AG20443 (cell line): Measurements from ENCODE around the gene TANGO2.

Source experiments
- DNase-seq: peaks from one replicate; pipeline ENCODE4 v3.0.0; 2012; ENCODE audit warnings: low spot score, mixed read lengths

The TANGO2 gene

DNA sequence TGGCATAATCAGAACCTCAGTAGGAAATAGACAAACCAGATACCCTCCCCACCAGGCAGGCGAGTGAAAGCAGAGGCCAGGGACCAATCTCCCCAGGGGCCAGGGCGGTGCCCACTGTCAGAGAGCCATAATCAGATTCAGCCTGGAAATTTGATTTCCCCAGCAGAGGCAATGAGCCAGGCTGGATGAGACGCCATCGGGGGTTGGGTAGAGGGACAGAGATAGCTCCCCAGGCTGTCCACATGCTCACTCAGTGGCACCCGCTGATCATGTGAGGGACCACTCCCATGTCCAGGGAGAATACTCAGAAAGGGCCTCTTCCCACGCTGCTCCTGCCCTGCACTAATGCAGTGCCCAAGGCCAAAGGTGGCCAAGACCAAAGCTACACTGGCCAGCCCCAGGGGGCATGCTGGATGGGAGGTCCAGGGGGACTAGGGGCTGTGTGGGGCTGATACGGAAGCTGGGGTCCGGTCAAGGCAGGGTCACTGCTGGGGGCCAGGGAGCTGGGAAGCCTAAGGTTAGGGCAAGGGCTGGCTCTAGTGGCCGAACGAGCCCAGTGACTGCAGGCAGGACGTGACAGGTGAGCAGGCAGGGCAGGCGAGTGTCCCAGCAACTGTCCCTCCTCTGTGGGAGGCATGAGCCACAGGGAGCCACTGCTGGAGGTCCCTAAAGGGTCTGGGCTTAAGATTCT is 24.1 kb upstream of the TANGO2 start:
- no peak for DNase-seq

DNA sequence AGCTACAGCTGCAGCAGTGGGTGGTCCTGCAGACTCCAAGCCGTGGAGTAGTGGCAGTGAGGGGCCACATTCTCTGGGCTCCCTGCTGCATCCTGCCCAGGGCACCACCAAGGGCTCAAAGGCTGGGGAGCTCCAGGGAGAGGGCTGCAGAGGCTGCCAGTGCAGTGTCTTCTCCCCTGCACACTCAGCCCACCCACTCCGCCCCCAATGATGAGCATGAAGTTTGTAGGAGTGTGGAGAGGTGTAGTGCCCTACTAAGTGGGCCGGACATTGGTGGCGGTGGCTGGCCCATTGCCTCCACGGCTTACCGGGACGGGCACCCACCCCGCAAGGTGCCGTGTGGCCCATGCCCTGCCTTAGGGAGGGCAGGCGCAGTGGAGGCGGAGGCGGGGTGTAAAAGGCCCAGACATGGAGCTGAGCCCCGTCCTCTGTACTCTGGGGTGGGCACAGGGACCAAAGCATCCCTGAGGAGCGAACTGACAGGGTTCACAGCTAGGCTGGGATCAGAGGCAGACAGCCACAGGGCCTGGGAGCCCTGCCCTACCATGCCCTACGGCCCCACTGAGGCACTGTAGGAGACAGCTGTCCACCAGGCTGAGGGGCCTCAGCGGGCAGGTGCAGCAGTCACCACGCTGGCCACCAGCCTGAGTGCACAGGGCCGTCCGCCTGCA is 23.2 kb upstream of the TANGO2 start:
- DNase-seq: no peak

DNA sequence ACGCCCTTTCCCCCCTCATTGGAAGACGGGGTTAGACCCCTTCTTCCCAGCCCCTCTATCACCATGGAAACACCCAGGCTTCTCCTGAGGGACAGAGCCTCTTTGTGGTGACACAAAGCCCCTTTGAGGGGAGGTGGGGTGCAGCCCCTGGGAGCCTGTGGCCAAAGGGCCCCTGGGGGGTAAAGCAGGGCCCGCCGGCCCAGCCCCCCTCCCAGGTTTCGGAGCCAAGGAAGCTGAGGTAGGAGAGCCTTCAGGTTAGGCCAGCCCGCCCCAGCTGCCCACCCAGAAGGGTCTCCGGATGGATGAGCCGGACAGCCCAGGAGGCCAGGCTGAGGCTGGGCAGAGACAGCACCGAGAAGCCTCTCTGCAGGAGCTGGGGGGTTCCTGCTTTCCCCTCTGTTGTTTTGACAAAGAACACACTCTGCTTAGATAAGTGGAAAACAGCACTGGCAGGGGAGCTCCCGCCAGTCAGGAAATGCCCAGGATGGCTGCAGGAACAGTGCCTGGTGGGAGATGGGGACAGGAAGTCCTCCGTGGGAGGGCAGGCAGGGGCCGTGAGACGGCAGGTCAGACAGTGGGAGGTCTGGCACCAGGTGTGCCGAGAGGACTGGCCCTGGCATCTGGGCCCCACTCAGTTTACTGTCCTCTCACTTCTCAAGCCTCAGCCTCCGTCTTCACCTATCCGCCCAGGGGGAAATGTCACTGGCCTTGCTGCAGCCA is 22.5 kb upstream of the TANGO2 start:
- DNase-seq: no peak

DNA sequence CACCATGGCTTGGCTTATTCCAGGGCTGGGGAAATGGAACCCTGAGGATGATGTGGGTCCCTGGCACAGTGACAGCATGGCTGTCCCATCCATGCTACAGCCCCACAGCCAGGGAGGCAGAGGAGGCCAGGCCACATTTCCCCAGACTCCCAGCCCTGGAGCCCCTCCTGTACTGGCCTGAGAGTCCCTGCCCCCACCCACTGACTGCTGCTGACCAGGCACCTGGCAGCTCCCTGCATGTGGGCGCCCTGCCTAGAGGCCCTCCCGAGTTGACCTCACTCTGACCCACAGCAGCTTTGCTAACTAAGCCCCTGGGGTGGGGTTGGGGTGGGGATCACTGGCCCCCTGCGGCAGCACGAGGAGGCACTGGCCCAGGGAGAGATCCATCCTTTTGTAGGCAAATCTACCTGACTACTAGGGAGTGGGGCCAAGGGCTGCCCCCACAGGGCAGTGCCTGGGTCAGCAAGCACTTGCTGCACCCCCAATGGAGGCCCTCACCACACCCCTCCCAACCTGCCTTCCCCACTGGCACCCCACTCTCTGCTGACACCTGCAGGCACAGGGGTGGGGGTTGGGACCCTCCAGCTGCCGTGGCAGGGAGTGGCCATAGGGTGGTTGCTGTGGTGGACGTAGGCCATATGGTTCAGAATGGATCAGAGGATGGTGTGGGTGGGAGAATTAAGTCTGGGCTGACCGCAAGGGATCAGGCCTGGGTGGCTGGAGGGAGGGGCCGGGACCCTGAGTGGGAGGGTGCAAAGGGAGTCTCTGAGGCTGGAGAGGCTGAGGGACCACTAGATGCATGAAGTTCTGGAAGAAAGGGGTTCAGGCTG is 21.7 kb upstream of the TANGO2 start:
- no peak for DNase-seq

DNA sequence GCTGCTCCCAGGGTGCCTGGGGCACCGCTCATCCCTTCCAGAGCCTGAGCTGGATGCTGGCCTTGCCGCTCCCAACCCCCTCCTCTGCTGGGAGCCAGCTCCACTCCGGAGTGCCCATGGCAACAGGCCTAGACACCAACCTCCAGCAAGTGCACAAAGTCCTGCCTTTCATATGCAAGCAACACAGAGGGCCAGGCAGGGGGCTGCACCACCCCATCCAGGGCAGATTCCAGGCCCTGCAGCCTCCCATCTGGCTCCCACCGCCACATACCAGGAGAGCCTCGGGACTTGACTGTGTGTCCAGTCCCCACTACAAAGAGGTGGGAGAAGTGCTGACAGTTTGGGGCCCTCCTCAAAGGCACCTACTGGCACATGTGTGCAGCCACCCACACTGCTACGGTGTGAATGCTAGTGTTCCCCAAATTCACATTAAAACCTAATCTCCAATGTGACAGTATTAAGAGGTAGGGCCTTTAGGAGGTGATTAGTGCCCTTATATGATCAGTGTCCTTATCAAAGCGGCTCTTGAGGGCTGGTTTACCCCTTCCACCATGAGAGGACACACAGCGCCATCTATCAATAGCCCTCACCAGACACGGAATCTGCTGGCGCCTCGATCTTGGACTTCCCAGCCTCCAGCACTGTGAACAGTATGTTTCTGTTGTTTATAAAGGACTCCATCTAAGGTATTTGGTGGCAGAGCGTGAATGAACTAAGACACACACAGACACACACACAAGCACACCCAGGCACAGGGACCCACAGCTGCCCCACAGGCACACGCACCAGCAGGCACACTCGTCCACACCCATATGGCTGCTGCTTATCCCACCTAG is 20.4 kb upstream of the TANGO2 start:
- no peak for DNase-seq

DNA sequence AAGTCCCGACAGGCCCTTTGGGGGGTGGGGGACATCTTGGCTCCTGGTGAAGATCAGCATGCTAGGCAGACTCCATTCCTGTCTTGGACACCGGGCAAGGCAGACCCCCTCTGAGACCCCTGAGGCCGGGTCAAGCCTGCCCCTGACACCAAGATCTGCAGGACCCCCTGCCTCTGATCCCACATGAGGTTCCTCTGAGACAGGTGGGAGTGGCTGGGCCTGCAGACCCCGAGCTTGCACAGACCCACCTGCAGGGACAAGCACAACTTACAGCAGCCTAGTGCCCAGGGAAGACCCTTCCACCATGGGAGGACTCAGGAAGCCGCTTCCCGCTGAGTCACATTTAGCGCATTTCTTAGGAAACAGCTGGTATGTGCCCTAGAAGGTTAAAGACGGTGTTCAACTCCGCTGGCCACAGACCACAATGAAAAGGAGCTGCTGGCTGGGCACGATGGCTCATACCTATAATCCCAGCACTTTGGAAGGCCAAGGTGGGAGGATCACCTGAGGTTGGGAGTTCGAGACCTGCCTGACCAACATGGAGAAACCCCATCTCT is 19.8 kb upstream of the TANGO2 start:
- DNase-seq: no peak

DNA sequence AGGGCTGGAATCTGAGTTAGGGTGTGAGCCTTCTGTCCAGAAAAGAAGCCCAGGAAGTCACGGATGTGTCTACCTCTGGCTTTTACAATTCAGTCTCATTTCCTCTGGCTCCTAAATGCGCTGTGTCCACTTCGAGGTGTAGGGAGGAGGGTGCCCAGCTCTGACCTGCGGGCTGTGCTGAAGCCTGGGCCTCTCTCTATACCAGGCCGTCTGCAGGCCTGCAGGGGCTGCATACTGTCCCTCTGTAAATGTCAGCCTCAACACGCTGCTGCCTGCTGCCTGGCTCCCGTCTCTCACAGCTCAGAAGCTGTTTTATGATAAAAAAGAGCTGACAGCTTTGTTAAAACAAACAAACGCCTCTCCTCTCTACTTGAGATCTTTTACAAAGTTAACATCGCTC is 18.8 kb upstream of the TANGO2 start:
- no peak for DNase-seq

DNA sequence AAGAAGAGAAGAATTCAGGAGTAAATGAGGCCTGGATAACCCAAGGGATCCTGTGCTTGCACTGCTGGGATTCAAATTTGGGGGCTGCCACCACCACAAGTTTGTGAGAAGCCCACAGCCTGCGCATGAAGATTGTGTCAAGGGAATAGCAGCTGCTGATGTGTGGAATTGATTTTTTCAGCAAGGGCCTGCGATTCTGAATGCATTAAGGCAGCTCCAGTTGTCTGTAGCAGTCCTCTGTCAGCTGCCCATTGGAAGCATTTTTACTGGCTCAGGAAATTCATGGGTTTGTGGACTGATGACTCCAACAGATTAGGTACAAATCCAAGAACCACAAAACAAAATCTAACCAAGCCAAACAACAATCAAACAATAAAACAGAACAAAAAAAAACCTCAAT is 18.3 kb upstream of the TANGO2 start:
- DNase-seq: no peak

DNA sequence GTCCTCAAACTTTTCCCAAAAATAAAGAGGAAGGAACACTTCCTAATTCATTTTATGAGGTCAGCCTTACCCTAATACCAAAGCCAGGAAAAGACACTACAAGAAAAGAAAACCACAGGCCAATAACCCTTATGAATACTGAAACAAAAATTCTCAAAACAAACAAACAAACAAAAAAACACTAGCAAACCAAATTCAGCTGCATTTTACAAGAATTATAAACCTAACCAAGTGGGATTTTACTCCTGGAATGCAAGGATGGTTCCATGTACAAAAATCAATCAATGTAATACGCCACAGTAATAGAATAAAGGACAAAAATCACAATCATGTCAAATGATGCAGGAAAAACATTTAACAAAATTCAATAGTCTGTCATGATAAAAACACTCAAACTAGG is 17.6 kb upstream of the TANGO2 start:
- DNase-seq: no peak

DNA sequence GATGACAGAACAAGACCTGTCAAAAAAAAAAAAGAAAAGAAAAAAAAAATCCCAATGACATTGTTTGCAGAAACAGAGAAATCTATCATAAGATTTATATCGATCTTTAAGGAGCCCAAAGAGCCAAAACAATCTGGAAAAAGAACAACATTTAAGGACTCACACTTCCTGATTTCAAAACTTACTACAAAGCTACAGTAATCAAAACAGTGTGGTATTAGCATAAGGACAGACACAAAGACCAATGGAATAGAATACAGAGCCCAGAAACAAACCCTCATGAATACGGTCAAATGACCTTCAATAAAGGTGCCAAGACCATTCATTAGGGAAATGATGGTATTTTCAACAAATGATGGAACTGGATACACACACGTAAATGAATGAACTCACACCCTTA is 16.4 kb upstream of the TANGO2 start:
- DNase-seq: no peak

DNA sequence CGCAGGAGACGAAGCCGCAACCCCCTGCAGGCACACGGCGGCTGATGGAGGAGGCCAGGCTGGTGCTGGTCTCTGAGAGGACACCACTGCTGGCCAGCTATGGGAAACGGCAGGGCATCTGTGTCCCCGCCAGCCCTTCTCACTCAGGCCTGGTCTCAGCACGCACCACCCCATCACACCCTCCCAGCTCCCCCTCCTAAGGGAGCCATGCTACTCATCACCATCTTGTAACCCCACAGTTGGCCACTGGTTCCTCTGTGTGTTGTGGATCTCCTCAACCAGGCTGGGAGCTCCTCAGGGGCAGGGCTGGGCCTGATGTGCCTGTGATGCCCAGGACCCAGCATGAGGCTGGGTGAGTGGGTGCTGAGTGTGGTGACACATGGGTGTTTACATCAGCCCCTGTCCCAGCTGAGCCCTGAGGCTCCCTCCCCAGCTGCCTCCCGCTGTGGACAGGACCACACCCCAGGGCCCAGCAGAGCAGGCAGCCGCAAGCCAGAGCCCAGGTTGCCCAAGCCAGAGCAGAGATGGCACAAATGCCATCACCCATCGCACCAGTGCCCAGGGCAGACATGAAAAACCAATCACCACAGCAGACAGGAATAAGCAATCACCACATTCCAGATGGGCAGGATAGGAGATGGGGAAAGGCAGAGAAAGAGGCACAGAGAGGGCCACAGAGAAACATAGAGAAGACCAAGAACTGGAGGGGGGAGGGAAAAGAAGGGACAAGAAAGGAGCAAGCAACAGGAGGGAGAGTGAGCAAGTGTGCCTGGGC is 12.5 kb upstream of the TANGO2 start:
- no peak for DNase-seq

DNA sequence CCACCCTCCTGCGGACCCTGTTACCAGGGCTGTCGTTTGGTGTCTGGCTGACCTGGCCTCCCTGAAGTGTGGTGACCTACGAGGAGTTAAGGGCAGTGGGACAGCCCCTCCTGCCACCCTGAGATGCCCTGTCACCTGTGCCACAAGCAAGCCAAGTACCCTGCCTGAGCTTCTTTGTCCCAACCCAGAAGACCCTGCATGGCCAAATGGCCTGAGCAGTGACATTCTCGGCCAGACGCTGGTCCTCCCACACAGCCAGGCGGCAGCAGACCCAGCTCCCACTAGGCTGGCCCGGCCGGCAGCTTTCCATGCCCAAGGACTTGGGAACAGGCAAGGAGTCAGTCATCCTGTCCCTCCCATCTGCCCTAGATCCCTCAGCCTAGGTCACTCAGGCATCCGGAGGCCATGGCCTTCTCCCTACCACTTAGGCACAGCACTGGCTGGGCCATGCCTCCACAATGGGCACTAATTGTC is 11.9 kb upstream of the TANGO2 start:
- DNase-seq: no peak

DNA sequence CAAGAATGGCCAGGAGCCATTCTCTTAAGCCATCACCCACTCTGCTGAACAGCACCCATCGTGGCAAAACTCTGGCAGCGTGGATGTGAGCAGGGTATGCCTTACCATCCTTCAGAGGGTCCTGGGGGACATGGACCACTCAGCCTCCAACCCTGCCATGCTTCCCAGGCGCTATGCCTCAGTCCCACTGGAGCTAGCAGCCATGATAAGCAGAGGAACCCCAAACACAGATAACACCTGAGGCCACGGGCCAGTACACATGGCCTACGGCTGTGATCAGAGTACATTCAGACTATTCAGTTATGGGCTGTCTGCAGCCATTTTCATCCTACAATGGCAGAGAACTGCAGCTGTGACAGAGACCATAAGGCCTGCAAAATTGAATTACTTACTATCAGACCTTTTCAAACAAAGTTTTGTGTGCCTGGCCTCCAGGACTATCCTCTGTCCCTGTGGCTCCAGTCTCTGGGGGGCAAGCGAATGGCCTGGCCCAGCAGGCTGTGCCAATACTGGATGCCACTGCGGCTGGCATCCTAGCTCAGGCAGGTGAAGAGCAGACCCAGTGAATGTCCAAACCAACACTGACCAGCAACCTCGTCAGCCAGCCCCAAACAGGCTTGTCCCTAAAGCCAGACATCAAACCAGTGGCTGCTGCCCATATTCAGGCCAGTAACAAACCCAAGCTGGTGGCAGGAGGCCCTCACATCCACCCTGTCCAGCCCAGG is 11.2 kb upstream of the TANGO2 start:
- no peak for DNase-seq

DNA sequence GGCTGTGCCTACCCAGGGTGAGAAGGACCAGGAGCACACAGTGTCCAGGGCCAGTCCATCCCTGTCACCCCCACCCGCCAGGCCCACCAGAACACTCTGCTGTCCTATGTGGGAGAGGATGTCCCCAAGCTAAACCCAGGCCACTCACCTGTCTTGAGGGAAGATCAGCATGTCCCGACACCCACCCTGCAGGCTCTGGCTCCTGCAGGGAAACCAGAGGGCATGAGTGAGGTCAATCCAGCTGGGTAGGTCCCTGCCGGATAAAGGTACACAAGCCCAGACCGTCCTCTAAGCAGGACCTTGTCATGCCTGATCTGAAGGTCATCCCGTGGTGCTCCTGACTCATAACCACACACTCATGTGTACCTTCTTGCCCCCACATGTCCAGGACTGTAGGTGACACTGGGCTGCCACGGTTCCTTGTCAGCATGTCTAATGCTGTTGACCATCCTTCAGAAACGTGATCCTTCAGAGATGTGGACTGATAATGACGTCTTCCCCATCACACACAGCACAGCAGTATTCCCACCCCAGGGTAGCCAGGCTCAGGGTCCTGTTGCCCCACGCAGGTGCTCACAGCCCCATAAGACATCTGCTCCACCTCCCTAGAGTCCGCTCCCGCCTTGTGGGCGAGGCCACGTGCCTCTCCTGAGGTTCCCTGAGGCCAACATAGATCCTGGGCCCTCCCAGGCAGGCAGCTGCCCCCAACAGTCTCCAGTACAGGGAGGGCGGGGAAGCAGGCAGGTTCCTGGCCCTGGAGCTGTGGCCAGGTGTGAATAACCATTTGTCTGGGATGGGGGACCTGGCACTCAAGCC is 10.4 kb upstream of the TANGO2 start:
- no peak for DNase-seq

DNA sequence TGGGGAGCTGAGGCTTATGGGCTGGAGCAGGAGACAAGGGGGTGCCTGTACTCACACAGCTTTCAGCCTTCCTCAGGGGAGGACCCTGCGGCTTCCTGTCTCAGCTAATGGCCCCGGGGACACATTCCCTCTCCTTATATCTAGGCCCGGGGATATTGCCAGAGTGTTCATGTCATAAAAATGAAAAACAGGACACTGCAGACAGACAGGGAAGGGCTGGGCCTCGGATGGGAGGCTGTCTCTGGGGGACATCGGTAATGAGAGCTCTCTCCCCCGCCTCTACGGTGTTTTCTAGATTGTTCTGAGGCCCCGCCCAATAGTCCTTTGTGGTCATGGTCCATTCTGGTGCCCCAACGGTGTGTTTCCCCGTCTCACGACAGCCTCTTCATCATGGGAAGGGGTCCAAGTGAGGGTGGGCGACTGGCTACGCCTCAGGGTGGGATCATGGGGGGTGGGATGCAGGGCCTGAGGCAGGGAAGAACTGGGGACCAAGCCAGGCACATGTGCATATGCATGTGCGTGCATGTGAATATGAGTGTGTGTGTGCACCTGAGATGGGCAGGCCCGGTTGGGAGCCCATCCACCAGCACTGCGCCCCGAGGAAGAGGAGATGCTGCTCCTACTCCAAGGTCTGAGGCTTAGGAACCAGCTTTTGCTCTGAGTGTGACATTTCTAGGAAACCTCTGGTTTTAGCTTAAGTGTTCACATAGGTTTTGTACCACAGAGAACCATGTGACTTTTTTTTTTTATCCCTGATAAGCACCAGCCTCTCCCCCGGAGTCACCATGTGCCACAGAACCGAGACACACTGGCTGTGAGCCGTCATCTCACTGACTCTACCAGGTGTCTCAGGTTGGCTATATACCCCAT is 9.6 kb upstream of the TANGO2 start:
- DNase-seq: no peak

DNA sequence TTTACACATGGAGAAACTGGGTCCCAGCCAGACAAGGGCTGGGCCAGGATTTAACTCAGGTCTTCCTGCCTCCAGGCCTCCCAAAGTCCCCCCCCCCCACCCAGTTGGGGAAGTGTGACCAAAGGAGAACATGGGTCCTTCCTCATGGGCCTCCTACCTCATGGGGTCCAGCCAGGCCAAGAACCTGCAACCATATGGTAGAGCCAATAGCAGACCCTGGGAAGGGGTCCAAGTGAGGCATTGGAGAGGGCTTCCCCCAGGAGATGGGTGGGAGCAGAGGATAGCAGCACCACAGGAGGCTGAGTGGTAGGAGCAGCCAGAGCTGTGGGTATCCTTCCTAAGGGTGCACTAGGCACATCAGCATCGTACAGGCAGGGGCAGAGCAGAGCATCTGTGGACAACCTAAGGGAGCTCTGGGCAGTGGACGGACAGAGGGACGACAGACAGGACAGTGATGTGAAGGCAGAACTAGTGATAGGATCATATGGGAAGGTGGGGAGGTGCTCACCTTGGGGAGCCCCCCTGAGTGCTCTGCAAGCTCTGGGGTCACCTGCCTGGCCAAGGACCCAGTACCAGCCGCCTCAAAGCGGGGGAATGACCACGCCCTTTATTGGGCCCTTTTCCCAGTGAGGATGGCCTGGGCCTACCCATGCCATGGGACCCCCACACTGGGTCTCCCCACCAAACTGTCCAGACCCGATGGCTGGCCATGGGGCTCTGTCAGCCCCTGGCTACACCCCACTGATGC is 8.7 kb upstream of the TANGO2 start:
- DNase-seq: no peak

DNA sequence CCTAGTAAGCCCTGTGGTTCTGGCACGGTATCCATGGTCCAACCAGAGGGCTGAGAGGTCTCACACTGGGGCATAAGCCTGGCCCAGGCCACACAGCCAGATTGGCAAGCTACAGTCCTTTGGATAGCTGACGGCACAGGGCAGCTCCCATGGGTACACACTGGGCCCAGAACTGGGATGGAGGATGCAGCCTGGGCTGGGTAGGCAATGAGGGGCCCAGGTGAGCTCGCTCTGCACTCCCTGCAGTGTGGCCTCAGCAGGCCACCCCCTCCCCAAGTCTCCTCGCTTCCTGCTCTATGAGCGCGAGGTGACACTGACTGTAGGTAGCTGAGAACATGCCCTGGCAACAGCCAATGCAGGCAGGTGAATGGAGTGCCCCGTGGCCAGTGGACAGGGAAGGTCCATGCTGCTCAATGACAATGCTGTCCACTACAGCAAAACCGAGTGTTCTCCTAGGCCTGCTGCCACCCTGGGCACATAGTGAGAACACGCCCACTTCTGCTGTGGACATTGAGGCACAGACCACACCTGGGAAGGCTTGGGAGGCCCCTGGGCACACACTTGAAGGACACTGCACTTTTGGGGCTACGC is 8.1 kb upstream of the TANGO2 start:
- no peak for DNase-seq
